ENCODE measurements around the gene OTOS.

GRCh38 chr2:240147382-240147781 is 6.9 kb upstream of the OTOS start:
- TF ChIP-seq CTCF (IDR thresholded peaks at IDR 0.05; ENCODE audit: insufficient read depth, low read depth, low read length) (no peak), EZH2 (IDR thresholded peaks at IDR 0.05; ENCODE audit: insufficient read depth, low read length) (no peak)
